Fibroblast of the conjunctiva (primary cell): ENCODE results near the gene SREBF1.

Experiments used
- DNase-seq: peaks from one replicate; pipeline ENCODE4 v3.0.0-alpha.2; 2010; ENCODE audit warnings: low read depth

SREBF1 gene

GRCh38 chr17:17857496-17857895, 20.7 kb upstream of the SREBF1 start:
- DNase-seq: no peak

DNA sequence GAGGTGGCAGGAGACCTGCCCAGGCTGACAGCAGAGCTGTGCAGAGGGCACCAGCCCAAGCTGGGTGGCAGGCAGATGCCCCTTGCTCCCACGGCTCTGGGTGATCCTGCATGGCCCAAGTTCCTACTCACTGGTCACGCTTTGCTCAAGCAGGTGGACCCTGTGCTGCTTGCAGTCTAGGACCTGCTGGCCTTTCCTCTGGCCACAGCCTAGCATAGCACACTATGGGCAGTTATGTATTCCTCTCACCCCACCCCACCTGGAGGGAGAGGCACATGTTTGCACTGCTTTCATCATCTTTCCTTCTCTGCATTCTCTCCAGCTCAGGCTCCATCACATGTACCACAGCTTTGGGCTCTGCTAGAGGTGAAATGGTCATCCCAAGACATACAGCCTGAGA, 19.6 kb upstream of the SREBF1 start:
- DNase-seq: no peak

- no peak for DNase-seq
Measured at GRCh38 chr17:17855976-17856375, 19.2 kb upstream of the SREBF1 start.

DNA sequence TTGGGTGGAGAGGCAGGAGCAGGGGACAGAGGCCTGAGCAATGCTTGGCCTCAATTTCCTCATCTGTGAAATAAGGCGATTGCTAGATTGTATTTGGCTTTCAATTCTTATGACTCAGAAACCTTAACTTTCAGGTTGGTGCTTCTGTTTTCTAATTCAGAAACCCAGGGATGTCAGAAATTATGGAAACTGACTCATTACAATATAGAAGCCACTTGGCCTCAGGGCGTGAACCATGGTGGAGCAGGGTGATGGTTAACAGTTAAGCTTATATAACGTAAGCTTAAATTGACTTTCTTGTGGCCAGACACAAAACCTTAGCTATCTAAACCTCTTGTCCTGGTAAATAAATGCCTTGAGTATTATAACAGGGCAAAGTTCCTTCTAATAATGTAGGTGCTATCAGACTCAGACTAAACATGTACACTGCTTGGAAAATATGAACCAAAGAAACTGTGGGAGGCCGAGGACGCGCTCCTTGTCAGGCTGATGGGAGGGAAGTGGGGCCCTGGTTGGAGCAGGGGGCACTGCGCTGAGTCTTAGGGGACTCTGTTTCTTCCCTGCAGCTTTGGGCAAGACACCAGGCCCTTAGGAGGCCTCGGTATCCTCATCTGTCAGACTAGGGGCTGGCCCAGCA, 17.1 kb upstream of the SREBF1 start:
- no peak for DNase-seq

GRCh38 chr17:17852930-17853329, 16.1 kb upstream of the SREBF1 start:
- DNase-seq: no peak

DNA sequence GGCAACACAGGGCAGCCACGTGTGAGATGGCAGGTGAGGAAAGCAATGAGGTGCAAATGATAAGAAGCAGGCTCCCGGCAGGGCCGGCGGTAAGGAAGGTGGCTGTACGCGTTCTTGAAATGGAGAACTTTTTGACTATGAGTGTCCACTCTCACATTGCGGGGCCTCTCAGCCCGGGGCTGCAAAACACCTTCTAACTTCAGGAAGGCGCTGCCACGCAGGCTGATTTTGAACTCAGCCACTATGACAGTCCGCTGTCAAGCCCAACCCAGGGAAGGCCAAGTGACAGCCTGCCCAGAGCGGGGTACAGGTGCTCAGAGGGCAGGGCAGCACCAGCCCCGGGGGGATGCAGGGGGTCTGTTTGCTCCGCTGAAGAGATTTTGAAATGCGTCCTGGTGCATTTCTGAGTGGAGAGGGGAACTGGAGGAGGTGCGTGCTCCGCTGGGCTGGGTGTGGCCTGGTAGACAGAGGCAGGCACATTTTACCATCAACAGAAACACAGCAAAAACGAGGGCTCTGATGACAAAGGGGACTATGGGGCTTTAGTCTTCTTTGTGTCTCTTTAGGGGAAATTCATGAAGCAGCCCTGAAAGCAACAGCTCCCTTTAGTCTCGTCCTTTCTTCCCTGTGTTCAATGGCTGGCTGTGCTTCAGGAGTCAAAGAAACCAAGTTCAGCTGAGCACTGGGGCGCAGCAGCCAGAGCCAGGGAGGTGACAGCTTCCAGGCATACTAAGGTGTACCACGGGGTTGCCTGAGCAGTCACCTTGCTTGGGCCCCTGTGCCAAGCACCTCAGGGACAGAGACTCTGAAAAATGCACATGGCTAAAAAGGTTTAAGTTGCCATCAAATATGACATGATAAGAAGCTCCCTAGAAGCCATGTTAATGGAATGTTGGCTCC, 14.6 kb upstream of the SREBF1 start:
- no peak for DNase-seq

DNA sequence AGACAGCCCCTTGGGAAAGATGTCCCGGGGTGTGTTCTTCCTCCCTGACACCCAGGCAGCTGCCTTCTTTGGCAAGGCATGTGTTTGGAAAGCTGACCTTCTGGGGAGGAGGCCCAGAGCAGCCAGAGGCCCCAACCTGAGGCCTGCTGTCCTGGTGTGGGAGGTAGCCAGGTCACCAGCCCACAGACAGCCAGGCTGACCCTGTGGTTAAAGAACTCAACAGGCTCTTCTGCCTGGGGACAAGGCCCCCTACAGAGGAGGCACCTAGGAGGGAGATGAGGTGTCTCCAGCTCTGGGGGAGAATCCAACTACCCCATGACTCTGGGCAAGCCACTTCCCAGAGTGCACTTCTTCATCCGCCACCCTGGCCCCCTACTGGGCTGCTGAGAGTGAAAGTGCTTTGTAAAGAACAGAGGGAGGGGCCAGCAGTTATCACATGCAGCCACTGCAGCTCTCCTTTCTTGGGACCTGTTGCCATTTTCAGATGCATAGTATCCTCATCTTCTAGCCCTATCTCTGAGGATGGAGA, 13.1 kb upstream of the SREBF1 start:
- DNase-seq: no peak

GRCh38 chr17:17849147-17849820, 12.5 kb upstream of the SREBF1 start:
- DNase-seq: no peak

DNA sequence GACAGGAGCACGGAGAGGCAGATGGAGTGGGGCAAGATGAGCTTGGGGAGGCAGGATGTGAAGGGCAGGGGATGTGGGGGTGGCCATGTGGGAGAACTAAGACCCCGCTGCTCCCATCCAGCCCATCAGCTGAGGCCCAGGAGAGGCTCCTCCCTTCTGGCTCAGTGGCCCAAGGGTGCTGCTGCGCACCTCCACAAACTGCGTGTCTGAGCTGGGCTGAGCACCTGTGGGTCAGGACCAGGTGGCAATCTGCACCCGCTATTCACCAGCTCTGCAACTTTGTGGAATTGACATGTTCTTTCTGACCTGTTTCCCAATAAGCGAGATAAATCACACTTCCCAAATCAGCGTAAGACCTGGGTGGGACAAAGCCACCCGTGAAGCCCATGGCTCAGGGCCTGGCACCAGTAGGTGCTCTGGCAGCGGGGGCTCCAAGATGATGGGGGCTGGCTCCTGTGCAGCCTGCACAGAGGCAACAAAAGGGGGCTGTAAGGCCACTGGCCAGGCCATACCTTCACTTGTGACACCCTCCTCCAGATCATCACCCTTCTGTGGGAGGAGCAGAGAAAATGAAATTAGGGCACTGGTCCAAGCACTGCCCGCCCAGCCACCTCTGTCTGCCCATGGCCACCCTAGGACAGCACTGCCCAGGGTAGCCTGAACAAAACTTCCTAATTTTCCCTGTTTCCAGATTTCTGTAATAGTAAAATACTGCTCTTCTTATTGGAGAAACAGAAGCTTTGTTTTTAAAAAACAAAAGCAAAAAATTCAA, 11.7 kb upstream of the SREBF1 start:
- no peak for DNase-seq

GRCh38 chr17:17847726-17848125, 10.9 kb upstream of the SREBF1 start:
- DNase-seq: no peak

DNA sequence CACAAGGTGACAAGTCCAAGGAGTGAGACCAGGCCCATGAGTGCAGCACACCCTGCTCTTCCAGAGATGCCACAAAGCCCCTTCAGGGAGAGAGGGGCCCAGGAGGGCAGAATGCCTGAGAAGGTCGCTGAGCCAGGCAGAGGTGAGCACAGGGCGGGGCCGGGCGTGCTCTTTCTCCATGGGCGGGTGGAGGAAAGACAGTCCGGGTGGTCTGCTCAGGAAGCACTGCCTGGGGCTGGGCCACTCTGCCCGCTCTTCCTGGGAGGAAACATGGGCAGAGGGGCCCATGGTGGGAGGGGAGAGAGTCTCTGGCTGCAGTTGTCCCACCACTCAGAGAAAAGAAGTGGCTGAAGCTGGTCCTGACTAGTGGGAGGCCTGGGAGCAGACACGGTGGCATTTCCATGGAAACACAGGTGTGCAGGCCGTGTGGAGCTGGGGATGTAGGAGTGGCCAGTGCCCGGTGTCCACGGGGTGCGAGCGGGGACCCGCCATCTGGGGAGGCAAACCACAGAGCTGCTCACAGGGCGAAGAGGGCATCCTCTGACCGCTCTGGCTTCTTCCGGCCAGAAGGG, 10.4 kb upstream of the SREBF1 start:
- no peak for DNase-seq

GRCh38 chr17:17846645-17847044, 9.9 kb upstream of the SREBF1 start:
- no peak for DNase-seq

- no peak for DNase-seq
Measured at GRCh38 chr17:17846003-17846402, 9.2 kb upstream of the SREBF1 start.

GRCh38 chr17:17845046-17845775, 8.4 kb upstream of the SREBF1 start:
- DNase-seq: no peak

DNA sequence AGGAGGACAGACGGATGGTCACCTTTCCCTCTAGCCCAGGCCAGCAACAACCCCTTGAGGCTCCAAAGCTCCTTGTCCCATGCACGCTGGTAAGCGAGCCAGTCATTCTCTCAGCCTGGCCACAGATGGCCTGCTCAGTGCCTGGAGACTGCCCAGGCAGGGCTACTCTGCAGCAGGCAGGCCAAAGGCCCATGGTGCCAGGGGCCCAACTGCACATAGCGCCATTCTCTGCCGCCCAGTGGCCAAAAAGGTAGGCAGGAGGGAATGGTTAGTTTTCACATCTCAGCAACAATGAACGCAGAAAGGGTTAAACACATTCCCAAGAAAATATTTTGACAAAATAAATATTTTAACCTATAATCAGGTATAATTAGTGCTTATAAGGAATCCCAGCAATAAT, 7.7 kb upstream of the SREBF1 start:
- DNase-seq: no peak

DNA sequence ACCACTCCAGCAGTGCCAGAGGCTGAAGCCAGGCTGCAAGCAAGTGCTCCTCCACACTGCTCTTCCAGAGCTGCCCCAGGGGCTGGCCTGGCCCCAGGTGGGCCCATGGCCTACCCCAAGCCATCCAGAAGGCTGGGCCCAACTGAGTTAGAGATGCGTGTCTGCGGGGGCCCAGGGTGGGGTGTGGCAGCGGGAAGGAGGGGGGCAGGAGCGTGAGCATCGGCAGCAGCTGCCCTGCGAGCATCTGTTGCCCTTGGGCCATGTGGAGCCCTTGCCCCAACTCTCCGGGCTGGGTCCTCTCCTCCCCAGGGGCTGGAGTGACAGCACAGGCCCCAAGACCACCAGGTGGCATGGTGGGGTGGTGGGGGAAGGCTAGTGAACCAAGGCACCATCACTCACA, 7.3 kb upstream of the SREBF1 start:
- no peak for DNase-seq

- no peak for DNase-seq
Measured at GRCh38 chr17:17843096-17843495, 6.3 kb upstream of the SREBF1 start.

GRCh38 chr17:17842111-17842876, 5.5 kb upstream of the SREBF1 start:
- no peak for DNase-seq

DNA sequence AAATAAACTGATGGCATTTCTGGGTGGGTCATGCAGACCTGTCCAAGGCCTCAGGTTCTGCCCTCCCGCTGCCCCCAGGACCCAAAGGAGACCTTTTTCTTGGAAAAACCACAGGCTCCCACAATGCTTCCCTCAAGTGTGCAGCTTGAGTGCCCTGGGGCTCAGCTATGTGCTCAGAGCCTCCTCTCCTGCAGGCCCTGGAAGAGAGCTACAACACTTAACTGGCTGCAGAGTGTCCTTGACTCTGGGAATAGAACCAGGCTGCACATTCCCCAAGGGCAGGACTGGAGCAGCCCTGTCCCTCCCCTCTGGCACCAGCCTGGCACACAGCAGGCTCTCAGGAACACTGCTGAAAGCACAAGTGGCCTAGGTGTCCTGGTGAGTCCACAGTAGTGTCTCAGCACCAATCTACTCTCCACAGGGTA, 4.8 kb upstream of the SREBF1 start:
- DNase-seq: no peak
